Neutrophil (primary cell): ENCODE data around the gene LMAN2.

ENCODE experiments used
- H3K27ac ChIP-seq: fragments of 200-600 bp; sonication (generic); 2 replicates; pipeline ENCODE4 v1.5.1; 2016; ENCODE audit warnings: mild to moderate bottlenecking, moderate library complexity
- H3K27me3 ChIP-seq: fragments of 200-600 bp; sonication (generic); 2 replicates; pipeline ENCODE4 v1.6.0; 2016; ENCODE audit warnings: mild to moderate bottlenecking
- H3K36me3 ChIP-seq: fragments of 200-600 bp; sonication (generic); 2 replicates; pipeline ENCODE4 v1.5.1; 2017
- H3K4me1 ChIP-seq, 2 experiments: fragments of 200-600 bp in 1 of 2; sonication (generic) in 1 of 2; 1 replicate in 1 of 2; 2 replicates in 1 of 2; pipeline versions ENCODE4 v1.5.1 to v1.6.1; 2013 to 2016; ENCODE audit warnings: low read depth in 1 of 2, low read length in 1 of 2, mild to moderate bottlenecking in 1 of 2, moderate library complexity in 1 of 2; ENCODE audit not compliant: control insufficient read depth in 1 of 2, insufficient read depth in 1 of 2
- H3K4me3 ChIP-seq, 2 experiments: fragments of 200-600 bp in 1 of 2; sonication (generic) in 1 of 2; 1 replicate in 1 of 2; 2 replicates in 1 of 2; pipeline ENCODE4 v1.5.1; 2013 to 2016; ENCODE audit warnings: low read depth in 1 of 2, low read length in 1 of 2, mild to moderate bottlenecking in 1 of 2, moderate library complexity in 1 of 2
- H3K9me3 ChIP-seq: fragments of 200-600 bp; sonication (generic); 2 replicates; pipeline ENCODE4 v1.5.1; 2016
- TF ChIP-seq, protein P1 (sequence below): fragments of 200-600 bp; sonication (generic); IDR thresholded peaks from 2 replicates; pipeline ENCODE4 v1.5.1; 2016; ENCODE audit warnings: antibody characterized with exemption

LMAN2 gene

DNA sequence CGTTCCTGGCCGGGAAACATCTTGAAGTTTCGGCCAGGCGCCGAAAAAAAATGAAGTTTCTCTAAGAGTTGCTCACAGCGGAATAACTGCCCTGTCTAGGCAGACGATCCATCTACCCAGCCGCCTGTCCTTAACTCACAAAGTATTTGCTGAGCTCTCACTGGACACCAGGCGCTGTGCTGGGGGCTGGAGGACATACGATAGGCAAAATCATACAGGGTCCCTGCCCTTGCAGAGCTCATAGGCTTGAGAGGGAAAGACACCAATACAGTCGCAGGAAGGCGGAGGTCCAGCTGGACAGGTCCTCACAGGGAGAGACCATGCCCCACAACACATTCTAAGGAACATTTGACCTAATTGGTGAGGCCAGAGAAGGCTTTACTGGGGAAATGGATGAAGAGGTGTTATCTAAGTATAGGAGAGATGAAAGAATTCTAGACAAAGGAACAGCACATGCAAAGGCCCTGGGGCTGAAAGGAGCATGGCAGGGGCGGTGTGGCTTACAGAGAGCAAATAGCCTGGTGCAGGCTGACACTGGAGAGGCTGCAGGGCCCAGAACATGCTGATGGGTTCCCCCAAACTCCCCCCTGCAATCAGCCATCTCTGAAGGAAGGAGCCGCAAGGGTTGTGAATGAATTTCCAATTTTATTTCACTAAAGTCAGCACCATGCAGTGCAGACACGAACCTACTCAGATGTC lies 37.8 kb downstream of the LMAN2 start:
- Histone ChIP-seq H3K27ac (peak overlapping the region; percentile 95), H3K9me3 (no peaks in the 10 kb centered on the region), H3K36me3 (no peaks in the 10 kb centered on the region), H3K27me3 (no peaks in the 10 kb centered on the region), H3K4me1 (peaks cover 62 to 64% of the 10 kb centered on the region in 2 experiments), H3K4me3 (no peak overlapping the region)
- TF ChIP-seq, protein P1, sequence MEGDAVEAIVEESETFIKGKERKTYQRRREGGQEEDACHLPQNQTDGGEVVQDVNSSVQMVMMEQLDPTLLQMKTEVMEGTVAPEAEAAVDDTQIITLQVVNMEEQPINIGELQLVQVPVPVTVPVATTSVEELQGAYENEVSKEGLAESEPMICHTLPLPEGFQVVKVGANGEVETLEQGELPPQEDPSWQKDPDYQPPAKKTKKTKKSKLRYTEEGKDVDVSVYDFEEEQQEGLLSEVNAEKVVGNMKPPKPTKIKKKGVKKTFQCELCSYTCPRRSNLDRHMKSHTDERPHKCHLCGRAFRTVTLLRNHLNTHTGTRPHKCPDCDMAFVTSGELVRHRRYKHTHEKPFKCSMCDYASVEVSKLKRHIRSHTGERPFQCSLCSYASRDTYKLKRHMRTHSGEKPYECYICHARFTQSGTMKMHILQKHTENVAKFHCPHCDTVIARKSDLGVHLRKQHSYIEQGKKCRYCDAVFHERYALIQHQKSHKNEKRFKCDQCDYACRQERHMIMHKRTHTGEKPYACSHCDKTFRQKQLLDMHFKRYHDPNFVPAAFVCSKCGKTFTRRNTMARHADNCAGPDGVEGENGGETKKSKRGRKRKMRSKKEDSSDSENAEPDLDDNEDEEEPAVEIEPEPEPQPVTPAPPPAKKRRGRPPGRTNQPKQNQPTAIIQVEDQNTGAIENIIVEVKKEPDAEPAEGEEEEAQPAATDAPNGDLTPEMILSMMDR, result no peak

DNA sequence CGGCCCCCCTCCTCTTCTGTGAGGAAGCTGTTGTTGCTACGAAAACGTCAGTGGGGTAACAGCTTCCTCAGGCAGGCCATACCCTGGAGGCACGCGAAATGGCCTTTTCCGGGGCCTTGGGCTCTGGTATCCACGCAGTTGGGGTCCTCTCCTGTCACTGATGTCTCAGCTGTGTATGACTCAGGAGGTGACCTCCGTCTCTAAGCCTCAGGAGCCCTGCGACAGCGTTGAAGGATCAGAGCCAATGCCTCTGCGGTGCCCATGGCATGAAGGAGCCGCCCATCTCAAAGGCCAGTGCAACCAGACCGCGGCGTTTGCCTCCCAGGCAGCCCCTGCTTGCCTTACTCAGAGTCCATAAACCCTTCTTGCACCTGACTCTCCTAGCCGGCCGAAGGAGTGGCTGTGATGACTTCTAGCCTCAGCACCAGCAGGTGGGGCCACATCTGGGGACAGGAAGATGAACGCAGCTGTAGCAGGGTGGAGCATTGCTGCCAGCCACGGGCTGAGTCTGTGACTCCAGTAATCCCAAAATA lies 38.8 kb downstream of the LMAN2 start:
- Histone ChIP-seq H3K9me3 (no peaks in the 10 kb centered on the region), H3K27me3 (no peaks in the 10 kb centered on the region), H3K4me1 (peaks cover 63 to 64% of the 10 kb centered on the region in 2 experiments), H3K27ac (peak overlapping the region; percentile 95), H3K36me3 (no peaks in the 10 kb centered on the region), H3K4me3 (peak overlapping the region; percentile 79 to 99)
- TF ChIP-seq, protein P1, result no peak

DNA sequence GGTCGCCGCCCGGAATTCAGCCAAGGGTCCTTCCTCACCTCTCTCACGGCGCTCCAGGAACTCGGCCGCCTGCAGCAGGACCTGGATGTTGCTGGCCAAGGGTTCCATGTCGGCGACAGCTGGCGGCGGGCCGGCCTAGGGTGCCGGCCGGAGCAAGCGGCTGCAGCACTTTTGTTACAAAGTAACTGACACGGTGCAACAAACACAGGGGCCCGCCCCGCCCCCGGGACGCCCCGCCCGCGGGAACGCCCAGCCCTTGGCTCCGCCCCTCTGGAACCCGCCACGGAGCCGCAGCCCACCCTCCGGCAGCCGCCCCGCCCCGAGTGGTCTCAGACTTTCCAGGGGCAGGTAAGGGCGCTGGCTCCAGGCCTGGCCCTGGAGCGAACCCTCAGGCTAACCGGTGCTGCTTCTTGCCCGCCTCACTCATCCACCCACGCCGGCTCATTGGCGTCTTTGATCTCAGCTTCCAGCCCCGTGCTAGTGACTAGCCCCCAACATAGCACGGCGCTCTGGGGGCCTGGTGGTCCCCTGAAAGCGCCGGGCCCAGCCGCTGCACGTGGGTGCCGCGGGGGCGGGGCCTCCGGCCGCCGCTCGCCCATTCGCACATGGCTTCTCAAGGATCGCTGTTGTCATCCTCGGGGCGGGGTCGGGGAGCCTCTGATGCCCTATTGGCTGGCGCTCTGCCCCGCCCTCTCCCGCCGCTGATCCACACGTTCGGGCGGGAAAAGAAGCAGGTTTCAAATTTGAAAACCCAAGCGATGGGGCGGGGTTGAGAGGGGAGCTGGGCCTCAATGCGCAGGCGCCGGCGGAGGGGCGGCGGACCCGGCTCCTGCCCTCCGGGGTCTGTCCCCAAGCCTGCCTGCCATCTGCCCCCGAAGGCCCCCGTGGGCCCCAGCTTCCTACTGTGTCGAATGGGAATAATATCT lies 39.5 kb downstream of the LMAN2 start, which contains the start of gene MXD3:
TSS of gene MXD3 (minus strand) at position 176 of the 926 bp plus-strand sequence. CDS start at position 108, 68 bp downstream.
- TF ChIP-seq, protein P1, result peak; percentile 39
- peak within 1 kb of the TSS; percentile 95 for H3K27ac ChIP-seq
- no peaks in the 10 kb centered on the region for H3K27me3 ChIP-seq
- no peaks in the 10 kb centered on the region for H3K36me3 ChIP-seq
- H3K9me3 ChIP-seq, result no peaks in the 10 kb centered on the region
- peak within 1 kb of the TSS; percentile 79 to 99 for H3K4me3 ChIP-seq
- peaks cover 63 to 68% of the 10 kb centered on the region in 2 experiments for H3K4me1 ChIP-seq

DNA sequence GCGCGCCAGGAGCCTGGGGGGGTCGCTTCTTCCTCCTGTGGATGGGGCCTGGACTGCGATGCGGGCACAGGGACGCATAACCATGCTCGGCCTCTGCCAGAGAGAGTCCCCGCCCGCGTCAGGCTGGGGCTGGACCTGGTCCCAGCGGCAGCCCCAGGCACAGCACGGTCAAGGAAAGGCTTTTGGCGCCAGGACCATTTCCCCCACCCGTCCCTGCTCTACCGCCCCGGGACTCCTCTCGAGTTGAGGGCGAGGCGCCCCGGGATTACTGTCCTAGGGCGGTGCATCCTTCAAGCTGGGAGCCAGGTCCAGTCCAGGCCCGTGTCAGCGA lies 40.1 kb downstream of the LMAN2 start:
- Histone ChIP-seq H3K9me3 (no peaks in the 10 kb centered on the region), H3K4me3 (peak overlapping the region; percentile 79 to 99), H3K27ac (peak overlapping the region; percentile 95), H3K4me1 (peaks cover 69 to 74% of the 10 kb centered on the region in 2 experiments), H3K27me3 (no peaks in the 10 kb centered on the region), H3K36me3 (peaks cover 4% of the 10 kb centered on the region)
- TF ChIP-seq, protein P1, result no peak

DNA sequence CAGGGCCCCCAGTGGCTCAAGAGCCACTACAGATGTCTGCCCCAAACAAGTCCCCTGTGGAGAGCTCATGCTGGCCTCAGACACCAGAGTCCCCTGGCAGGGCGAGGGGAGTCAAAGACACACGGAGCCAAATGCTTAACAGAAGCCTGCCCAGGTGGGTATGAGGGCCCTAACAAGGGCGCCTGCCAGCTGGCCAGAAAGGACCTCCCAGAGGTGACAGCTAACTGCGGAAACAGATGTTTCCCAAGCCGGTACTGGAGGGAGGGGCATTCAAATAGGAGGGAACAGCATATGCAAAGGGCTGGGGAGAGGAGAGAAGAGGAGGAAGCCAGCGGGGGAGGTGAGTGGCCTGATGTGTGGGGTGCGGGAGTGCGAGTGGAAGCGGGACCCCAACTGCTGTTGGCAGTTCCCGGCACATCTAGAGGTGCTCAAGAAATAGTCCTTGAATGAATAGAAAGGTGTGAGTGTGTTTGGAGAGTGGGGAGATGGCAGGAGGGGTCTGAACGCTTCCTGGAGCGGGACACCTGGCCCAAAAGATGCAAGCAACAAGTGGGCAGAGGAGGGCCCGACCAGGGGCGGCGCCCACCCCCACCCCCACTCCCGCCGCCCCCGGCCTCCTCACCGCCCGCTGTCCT lies 40.6 kb downstream of the LMAN2 start:
- TF ChIP-seq, protein P1, result peak; percentile 6
- H3K36me3 ChIP-seq, result peaks cover 9% of the 10 kb centered on the region
- peaks cover 74 to 78% of the 10 kb centered on the region in 2 experiments for H3K4me1 ChIP-seq
- H3K27me3 ChIP-seq, result no peaks in the 10 kb centered on the region
- H3K27ac ChIP-seq, result peak overlapping the region; percentile 95
- H3K9me3 ChIP-seq, result no peaks in the 10 kb centered on the region
- H3K4me3 ChIP-seq, result peak overlapping the region; percentile 79 to 99
